Gastroesophageal sphincter (tissue), 4 donors: ENCODE data around the gene ALDH7A1. TPM values are rescaled to one million over a fixed set of nuclear protein-coding genes. Genes with fewer than 3 reads are reported as not detected.

Experiments used
- ATAC-seq: fragments of 150-250 bp; one replicate; pipeline ENCODE4 v1.9.1; 2016; ENCODE audit warnings: mild to moderate bottlenecking, moderate library complexity
- H3K27ac ChIP-seq, 4 donors: fragments of 200-600 bp; sonication (generic) in 3 of 4; 1 replicate in 3 of 4; 2 replicates in 1 of 4; pipeline ENCODE4 v1.5.1; 2016 to 2019
- H3K27me3 ChIP-seq: fragments of 200-600 bp; sonication (generic); one replicate; pipeline ENCODE4 v1.5.1; 2019
- H3K36me3 ChIP-seq, 2 donors: fragments of 200-600 bp; sonication (generic); one replicate each; pipeline ENCODE4 v1.5.1; 2019; ENCODE audit warnings: control low read depth in 1 of 2
- H3K4me1 ChIP-seq, 3 donors: fragments of 200-600 bp; sonication (generic); 1 replicate in 2 of 3; 2 replicates in 1 of 3; pipeline ENCODE4 v1.5.1; 2016 to 2019; ENCODE audit warnings: control low read depth in 2 of 3
- H3K4me3 ChIP-seq, 2 donors: fragments of 200-600 bp; sonication (generic); one replicate each; pipeline ENCODE4 v1.5.1; 2019; ENCODE audit warnings: mild to moderate bottlenecking in 1 of 2, moderate library complexity in 1 of 2
- H3K9me3 ChIP-seq, 3 donors: fragments of 200-600 bp; sonication (generic); one replicate each; pipeline ENCODE4 v1.5.1; 2017 to 2019; ENCODE audit warnings: control low read depth in 2 of 3
- CTCF ChIP-seq, 4 experiments: fragments of 200-600 bp in 2 of 4; fragments of 450-650 bp in 2 of 4; sonication (generic) in 1 of 4; IDR thresholded peaks; one replicate each; pipeline ENCODE4 v1.5.1; 2017 to 2019; ENCODE audit warnings: antibody characterized with exemption in 4 of 4, mild to moderate bottlenecking in 2 of 4, moderate library complexity in 2 of 4
- EP300 ChIP-seq: sonication (generic); formaldehyde crosslinking; IDR thresholded peaks from one replicate; pipeline ENCODE4 v1.6.1; 2017; ENCODE audit warnings: antibody characterized with exemption, mild to moderate bottlenecking
- POLR2A ChIP-seq, 2 donors: fragments of 450-650 bp; IDR thresholded peaks; one replicate each; pipeline ENCODE4 v1.6.1; 2017; ENCODE audit warnings: antibody characterized with exemption in 2 of 2, mild to moderate bottlenecking in 2 of 2, moderate library complexity in 1 of 2
- POLR2AphosphoS5 ChIP-seq: sonication (generic); formaldehyde crosslinking; IDR thresholded peaks from one replicate; pipeline ENCODE4 v1.6.1; 2017; ENCODE audit warnings: antibody characterized with exemption
- WGBS, 2 donors: methylation state at CpG; one replicate each; pipeline ENCODE4 v1.1.5; 2018; ENCODE audit warnings: low coverage in 1 of 2; 5-methylcytosine and 5-hydroxymethylcytosine counted together
- total RNA-seq, 4 donors: library from RNA; depleted of rRNA; stranded (reverse); fragments of >200 nt; gene quantifications; one replicate each; pipeline ENCODE4 v1.1.0, GENCODE V29; 2016

The ALDH7A1 gene
- total RNA-seq, 4 donors from 2014 or later: 13.6 to 23.4 (median 18.6) TPM

DNA sequence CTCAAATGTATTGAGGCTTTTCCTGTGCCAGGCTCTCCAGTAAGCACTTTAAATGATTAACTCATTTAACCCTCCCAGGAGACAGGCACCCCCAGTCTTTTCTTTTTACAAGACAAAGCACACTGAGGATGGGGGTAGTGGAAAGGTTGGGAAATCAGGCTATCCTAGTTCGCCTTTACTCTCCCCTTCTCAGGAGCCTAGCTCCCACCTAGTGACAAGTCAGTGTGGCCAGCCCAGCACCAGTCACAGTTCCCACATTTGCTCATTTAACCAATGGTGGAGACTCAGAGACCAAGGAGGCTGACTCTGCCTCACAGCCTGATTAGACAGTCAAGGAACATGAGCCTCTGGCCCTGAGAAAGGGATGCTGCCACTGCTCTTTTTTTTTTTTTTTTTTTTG lies 3.5 kb downstream of the ALDH7A1 start:
- H3K36me3 ChIP-seq: peaks cover 0 to 56% of the 10 kb centered on the region in 2 donors

DNA sequence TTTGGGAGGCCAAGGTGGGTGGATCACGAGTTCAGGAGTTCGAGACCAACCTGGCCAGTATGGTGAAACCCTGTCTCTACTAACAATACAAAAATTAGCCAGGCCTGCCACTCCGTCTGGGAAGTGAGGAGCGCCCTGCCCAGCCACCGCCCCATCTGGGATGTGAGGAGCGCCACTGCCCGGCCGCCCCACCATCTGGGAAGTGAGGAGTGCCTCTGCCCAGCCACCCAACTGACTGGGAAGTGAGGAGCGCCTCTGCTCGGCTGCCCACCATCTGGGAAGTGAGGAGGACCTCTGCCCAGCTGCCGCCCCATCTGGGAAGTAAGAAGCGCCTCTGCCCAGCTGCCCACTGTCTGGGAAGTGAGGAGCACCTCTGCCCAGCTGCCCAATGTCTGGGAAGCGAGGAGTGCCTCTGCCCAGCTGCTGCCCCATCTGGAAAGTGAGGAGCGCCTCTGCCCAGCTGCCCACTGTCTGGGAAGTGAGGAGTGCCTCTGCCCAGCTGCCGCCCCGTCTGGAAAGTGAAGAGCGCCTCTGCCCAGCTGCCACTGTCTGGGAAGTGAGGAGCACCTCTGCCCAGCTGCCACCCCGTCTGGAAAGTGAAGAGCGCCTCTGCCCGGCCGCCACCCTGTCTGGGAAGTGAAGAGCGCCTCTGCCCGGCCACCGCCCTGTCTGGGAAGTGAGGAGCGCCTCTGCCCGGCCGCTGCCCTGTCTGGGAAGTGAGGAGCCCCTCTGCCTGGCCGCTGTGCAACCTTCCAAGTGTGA lies 5.3 kb downstream of the ALDH7A1 start:
- H3K27ac ChIP-seq: no peak overlapping the region
- no peak overlapping the region for H3K4me3 ChIP-seq
- TF ChIP-seq EP300 (no peak), POLR2A (IDR thresholded peaks at IDR 0.05) (no peak), CTCF (IDR thresholded peaks at IDR 0.05) (no peak), POLR2AphosphoS5 (no peak)
- WGBS, 2 donors: 91% methylated on average over 6 of the region's 28 CpGs; no CpG with 5 or more reads in 1 of the 2 donors
- ATAC-seq: no peak
- peaks cover 0 to 19% (median 4%) of the 10 kb centered on the region in 3 donors for H3K4me1 ChIP-seq
- H3K27me3 ChIP-seq: no peaks in the 10 kb centered on the region
- peaks cover 0 to 74% of the 10 kb centered on the region in 2 donors for H3K36me3 ChIP-seq
- no peaks in the 10 kb centered on the region for H3K9me3 ChIP-seq

More for the DNA sequence above, 3.5 kb downstream of the ALDH7A1 start:
- Histone ChIP-seq H3K27ac (no peak overlapping the region), H3K4me1 (peaks cover 0 to 25% (median 4%) of the 10 kb centered on the region in 3 donors), H3K4me3 (no peak overlapping the region), H3K27me3 (no peaks in the 10 kb centered on the region), H3K9me3 (no peaks in the 10 kb centered on the region)
- WGBS, 2 donors: 80% methylated on average over 1 of the region's 1 CpG; no CpG with 5 or more reads in 1 of the 2 donors
- TF ChIP-seq EP300 (no peak), POLR2A (IDR thresholded peaks at IDR 0.05) (no peak), POLR2AphosphoS5 (no peak), CTCF (IDR thresholded peaks at IDR 0.05) (no peak)
- no peak for ATAC-seq

GRCh38 chr5:126587551-126588390 lies 7.2 kb downstream of the ALDH7A1 start:
- Histone ChIP-seq H3K4me3 (no peak overlapping the region), H3K27ac (no peak overlapping the region), H3K36me3 (peaks cover 0 to 94% of the 10 kb centered on the region in 2 donors), H3K4me1 (no peaks in the 10 kb centered on the region), H3K27me3 (no peaks in the 10 kb centered on the region), H3K9me3 (no peaks in the 10 kb centered on the region)
- WGBS, 2 donors: 60 to 74% methylated on average over 6 to 9 of the region's 9 CpGs
- no peak for ATAC-seq
- no peak for TF ChIP-seq CTCF (IDR thresholded peaks at IDR 0.05)
- TF ChIP-seq POLR2AphosphoS5: no peak
- no peak for TF ChIP-seq POLR2A (IDR thresholded peaks at IDR 0.05)
- no peak for TF ChIP-seq EP300

DNA sequence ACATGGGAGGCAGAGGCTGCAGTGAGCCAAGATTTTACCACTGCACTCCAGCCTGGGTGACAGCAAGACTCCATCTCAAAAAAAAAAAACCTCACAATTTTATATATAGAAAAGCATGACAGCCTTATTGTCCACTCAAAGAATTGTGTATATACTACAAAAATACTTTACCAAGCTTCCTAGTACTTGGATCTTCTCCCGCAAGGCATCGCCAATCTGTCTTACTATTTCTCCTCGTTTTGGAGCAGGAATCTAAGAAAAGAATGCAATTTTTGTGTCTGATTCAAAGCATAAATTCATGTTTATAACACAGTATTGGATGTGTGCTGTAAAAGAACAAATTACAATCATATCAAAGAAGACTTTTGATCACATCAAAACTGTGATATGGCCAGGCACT lies 11.3 kb downstream of the ALDH7A1 start:
- Histone ChIP-seq H3K36me3 (peaks cover 0 to 97% of the 10 kb centered on the region in 2 donors), H3K27ac (no peak overlapping the region), H3K9me3 (no peaks in the 10 kb centered on the region), H3K4me3 (no peak overlapping the region), H3K27me3 (no peaks in the 10 kb centered on the region), H3K4me1 (no peaks in the 10 kb centered on the region)
- TF ChIP-seq CTCF (IDR thresholded peaks at IDR 0.05) (no peak), POLR2AphosphoS5 (no peak)
- no peak for ATAC-seq
- 81 to 90% methylated on average over 3 of the region's 3 CpGs for WGBS, 2 donors
